Calu3 (cell line): ENCODE data around the gene CNPY1. TPM values are rescaled to one million over a fixed set of nuclear protein-coding genes. Genes with fewer than 3 reads are reported as not detected.

ENCODE experiments used
- BruUV-seq: library from RNA; stranded (reverse); fragments of 400-500 nt; replicated peaks from 2 replicates; lab custom pipeline; 2021; lab: Mats Ljungman, UMichigan
- CTCF ChIA-PET: fragments of 300-600 bp; sonication (Branson Sonifier 250); formaldehyde crosslinking; loops from one replicate; lab custom pipeline; 2022; ENCODE audit warnings: antibody characterized with exemption; lab: Charles Lee
- DNase-seq: peaks from one replicate; pipeline ENCODE4 v3.0.0; 2022
- H3K27ac Mint-ChIP-seq: one replicate; pipeline ENCODE4 v1.8.0; 2022; ENCODE audit warnings: mixed read lengths; ENCODE audit not compliant: unreplicated experiment
- H3K27me3 Mint-ChIP-seq: one replicate; pipeline ENCODE4 v1.8.0; 2022; ENCODE audit warnings: mixed read lengths; ENCODE audit not compliant: unreplicated experiment
- H3K36me3 Mint-ChIP-seq: one replicate; pipeline ENCODE4 v1.8.0; 2022; ENCODE audit warnings: mild to moderate bottlenecking, moderate library complexity, mixed read lengths; ENCODE audit not compliant: insufficient read depth, unreplicated experiment
- H3K4me1 Mint-ChIP-seq: one replicate; pipeline ENCODE4 v1.8.0; 2022; ENCODE audit warnings: mild to moderate bottlenecking, low read depth, mixed read lengths; ENCODE audit not compliant: unreplicated experiment
- H3K4me3 Mint-ChIP-seq: one replicate; pipeline ENCODE4 v1.8.0; 2022; ENCODE audit warnings: mild to moderate bottlenecking, low read depth, moderate library complexity, mixed read lengths; ENCODE audit not compliant: unreplicated experiment
- H3K9me3 Mint-ChIP-seq: one replicate; pipeline ENCODE4 v1.8.0; 2022; ENCODE audit warnings: low read depth, mixed read lengths; ENCODE audit not compliant: unreplicated experiment
- intact Hi-C: fragments of 100-400 bp; cut with micrococcal nuclease; formaldehyde crosslinking; loops from one replicate; pipeline ENCODE4 v1.10.0; 2022; ENCODE audit not compliant: unreplicated experiment
- total RNA-seq: library from RNA; stranded (reverse); gene quantifications from 2 replicates; pipeline ENCODE4 v1.2.3, GENCODE V29; 2022
- TF ChIP-seq, protein P1 (sequence below): fragments of 200-600 bp; IDR thresholded peaks from one replicate; pipeline ENCODE4 v1.8.0; 2022; ENCODE audit warnings: antibody characterized with exemption; ENCODE audit not compliant: unreplicated experiment

CNPY1 gene
- total RNA-seq, 1 experiment from 2014 or later, result not detected

GRCh38 chr7:155484483-155485399, 61.6 kb downstream of the CNPY1 start:
- no peak overlapping the region for H3K4me3 Mint-ChIP-seq

DNA sequence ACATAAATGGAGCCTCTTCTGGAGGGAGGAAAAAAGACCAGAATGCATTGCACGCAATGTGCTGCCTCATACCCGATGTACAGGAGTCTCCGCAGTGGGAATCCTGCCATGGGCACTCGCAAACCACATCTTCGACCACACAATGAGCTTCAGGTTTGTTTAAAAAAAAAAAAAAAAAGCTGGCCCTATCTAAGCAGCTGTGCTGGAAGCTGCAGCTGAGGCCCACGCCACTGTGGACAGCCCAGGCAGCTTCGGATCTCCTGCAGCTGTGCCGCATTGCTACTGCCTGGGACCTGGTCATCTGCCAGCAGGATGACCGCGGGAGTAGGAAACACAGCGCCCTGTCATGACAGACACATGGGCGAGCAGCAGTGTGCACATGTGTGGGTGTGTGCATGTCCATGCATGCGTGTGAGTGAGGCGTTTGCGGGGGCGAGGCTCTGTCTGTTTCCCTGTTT, 62.5 kb downstream of the CNPY1 start:
- Mint-ChIP-seq H3K4me1 (no peaks in the 10 kb centered on the region), H3K4me3 (no peak overlapping the region), H3K27me3 (peaks cover 88% of the 10 kb centered on the region), H3K9me3 (no peaks in the 10 kb centered on the region), H3K27ac (no peak overlapping the region), H3K36me3 (no peaks in the 10 kb centered on the region)
- no TSS peak for BruUV-seq
- CTCF ChIA-PET, result no interaction called here
- intact Hi-C loops, result no loop called here
- no peak for DNase-seq
- TF ChIP-seq, protein P1, sequence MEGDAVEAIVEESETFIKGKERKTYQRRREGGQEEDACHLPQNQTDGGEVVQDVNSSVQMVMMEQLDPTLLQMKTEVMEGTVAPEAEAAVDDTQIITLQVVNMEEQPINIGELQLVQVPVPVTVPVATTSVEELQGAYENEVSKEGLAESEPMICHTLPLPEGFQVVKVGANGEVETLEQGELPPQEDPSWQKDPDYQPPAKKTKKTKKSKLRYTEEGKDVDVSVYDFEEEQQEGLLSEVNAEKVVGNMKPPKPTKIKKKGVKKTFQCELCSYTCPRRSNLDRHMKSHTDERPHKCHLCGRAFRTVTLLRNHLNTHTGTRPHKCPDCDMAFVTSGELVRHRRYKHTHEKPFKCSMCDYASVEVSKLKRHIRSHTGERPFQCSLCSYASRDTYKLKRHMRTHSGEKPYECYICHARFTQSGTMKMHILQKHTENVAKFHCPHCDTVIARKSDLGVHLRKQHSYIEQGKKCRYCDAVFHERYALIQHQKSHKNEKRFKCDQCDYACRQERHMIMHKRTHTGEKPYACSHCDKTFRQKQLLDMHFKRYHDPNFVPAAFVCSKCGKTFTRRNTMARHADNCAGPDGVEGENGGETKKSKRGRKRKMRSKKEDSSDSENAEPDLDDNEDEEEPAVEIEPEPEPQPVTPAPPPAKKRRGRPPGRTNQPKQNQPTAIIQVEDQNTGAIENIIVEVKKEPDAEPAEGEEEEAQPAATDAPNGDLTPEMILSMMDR, result no peak

More at GRCh38 chr7:155484483-155485399, 61.6 kb downstream of the CNPY1 start:
- no peak overlapping the region for H3K27ac Mint-ChIP-seq
- intact Hi-C loops, result no loop called here
- CTCF ChIA-PET, result interaction anchor here (0.7 kb wide), 1 partner anchor 13 kb away, joined by 3 read pairs; no protein-coding TSS in a partner anchor
- BruUV-seq, result no TSS peak
- H3K4me1 Mint-ChIP-seq, result no peaks in the 10 kb centered on the region
- peaks cover 89% of the 10 kb centered on the region for H3K27me3 Mint-ChIP-seq
- TF ChIP-seq, protein P1, result no peak
- DNase-seq, result no peak
- H3K9me3 Mint-ChIP-seq, result no peaks in the 10 kb centered on the region
- no peaks in the 10 kb centered on the region for H3K36me3 Mint-ChIP-seq

- H3K27me3 Mint-ChIP-seq, result peaks cover 88% of the 10 kb centered on the region
- H3K9me3 Mint-ChIP-seq, result no peaks in the 10 kb centered on the region
- no peaks in the 10 kb centered on the region for H3K36me3 Mint-ChIP-seq
- no peak overlapping the region for H3K27ac Mint-ChIP-seq
- DNase-seq, result no peak
- no peaks in the 10 kb centered on the region for H3K4me1 Mint-ChIP-seq
- BruUV-seq, result no TSS peak
- CTCF ChIA-PET, result no interaction called here
- TF ChIP-seq, protein P1, result no peak
- intact Hi-C loops, result no loop called here
- no peak overlapping the region for H3K4me3 Mint-ChIP-seq
Measured at GRCh38 chr7:155483245-155483644, 63.1 kb downstream of the CNPY1 start.

DNA sequence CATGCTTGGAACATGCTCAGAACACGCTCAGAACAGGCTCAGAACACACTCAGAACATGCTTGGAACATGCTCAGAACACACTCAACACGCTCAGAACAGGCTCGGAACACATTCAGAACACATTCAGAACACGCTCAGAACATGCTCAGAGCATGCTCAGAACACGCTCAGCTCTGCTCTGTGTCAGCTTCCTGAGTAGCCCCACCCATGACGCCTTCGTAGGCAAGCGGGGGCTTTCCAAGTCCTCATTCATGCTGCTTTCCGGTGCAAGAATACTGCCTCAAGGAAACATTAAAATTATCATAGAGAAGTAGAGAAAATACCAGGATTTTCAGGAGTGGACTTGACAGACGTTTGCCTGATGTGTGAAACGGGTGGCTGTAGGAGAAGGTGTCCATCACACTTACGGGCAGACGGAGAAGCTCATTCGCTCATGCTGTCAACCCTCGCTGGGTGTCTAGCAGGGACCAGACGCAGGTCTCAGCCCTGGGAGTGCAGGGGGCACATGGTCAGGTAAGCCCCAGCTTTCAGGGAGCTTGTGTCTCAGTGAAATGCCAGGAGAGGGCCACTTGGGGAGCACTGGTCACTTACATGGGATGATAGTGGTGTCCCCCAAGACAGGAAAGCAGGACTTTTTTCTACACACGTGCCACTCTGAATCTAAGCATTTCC, 63.7 kb downstream of the CNPY1 start:
- TF ChIP-seq, protein P1, result no peak
- DNase-seq, result no peak
- BruUV-seq, result no TSS peak
- no peaks in the 10 kb centered on the region for H3K9me3 Mint-ChIP-seq
- H3K4me1 Mint-ChIP-seq, result no peaks in the 10 kb centered on the region
- peaks cover 88% of the 10 kb centered on the region for H3K27me3 Mint-ChIP-seq
- no peaks in the 10 kb centered on the region for H3K36me3 Mint-ChIP-seq
- intact Hi-C loops, result no loop called here
- CTCF ChIA-PET, result no interaction called here
- no peak overlapping the region for H3K4me3 Mint-ChIP-seq
- H3K27ac Mint-ChIP-seq, result no peak overlapping the region
